HCT116 (cell line): ENCODE results near the gene ZCCHC3. TPM values are rescaled to one million over a fixed set of nuclear protein-coding genes. Genes with fewer than 3 reads are reported as not detected.
A peak's percentile ranks its signal among the peaks of the same experiment; 100 is the strongest.

Experiments used
- ATAC-seq: fragments of 200-7000 bp; cut with Tn5 transposase; 2 replicates; pipeline ENCODE4 v1.9.1; 2020; ENCODE audit warnings: mild to moderate bottlenecking, moderate library complexity
- Bru-seq: library from RNA; stranded (reverse); fragments of 400-500 nt; gene quantifications from one replicate; lab custom pipeline; 2021; lab: Mats Ljungman, UMichigan
- BruChase-seq, 2 experiments: library from RNA; stranded (reverse); fragments of 400-500 nt; gene quantifications; one replicate each; lab custom pipeline; 2021; lab: Mats Ljungman, UMichigan
- BruUV-seq: library from RNA; stranded (reverse); fragments of 400-500 nt; replicated peaks from 2 replicates; lab custom pipeline; 2021; lab: Mats Ljungman, UMichigan
- CTCF ChIA-PET: fragments of 300-600 bp; sonication (Branson Sonifier 250); formaldehyde crosslinking; loops from one replicate; lab custom pipeline; 2021; ENCODE audit warnings: antibody characterized with exemption; lab: Charles Lee
- POLR2A ChIA-PET: fragments of 300-600, 350-600 bp; sonication (Branson Sonifier 250); formaldehyde crosslinking; loops from one replicate; lab custom pipeline; 2021; ENCODE audit warnings: antibody characterized with exemption; lab: Charles Lee
- RAD21 ChIA-PET, 2 experiments: fragments of 300-600 bp; sonication (Branson Sonifier 250); formaldehyde crosslinking; loops; one replicate each; lab custom pipeline; 2023; ENCODE audit warnings: low total read pairs in 2 of 2; ENCODE audit not compliant: uncharacterized antibody in 2 of 2, unreplicated experiment in 2 of 2, low non-redundant PET in 1 of 2; lab: Charles Lee
- DNase-seq: peaks from one replicate; pipeline ENCODE4 v3.0.0-alpha.2; 2010; ENCODE audit warnings: low read depth, low spot score
- H2AFZ ChIP-seq: fragments of 200-600 bp; shearing (Covaris generic), sonication (generic); 2 replicates; pipeline ENCODE4 v1.6.1; 2017; ENCODE audit warnings: low read depth, mixed run types, mixed read lengths, antibody characterized with exemption, low read length; ENCODE audit not compliant: poor library complexity, severe bottlenecking
- H3K27ac ChIP-seq: 2 replicates; pipeline ENCODE4 v1.5.1; 2012; ENCODE audit warnings: low read depth, low read length
- H3K27me3 ChIP-seq: fragments of 200-600 bp; sonication (generic); 2 replicates; pipeline ENCODE4 v1.6.1; 2016; ENCODE audit warnings: mixed run types, low read length, mixed read lengths; ENCODE audit not compliant: insufficient read depth
- H3K36me3 ChIP-seq, 2 experiments: fragments of 200-500 bp in 1 of 2; fragments of 200-600 bp in 1 of 2; sonication (Bioruptor generic) in 1 of 2; sonication (generic) in 1 of 2; 2 replicates each; pipeline versions ENCODE4 v1.5.1 to v1.6.1; 2014 to 2016; ENCODE audit warnings: low read length in 2 of 2, inconsistent platforms in 1 of 2, mixed read lengths in 1 of 2, mixed run types in 1 of 2; ENCODE audit not compliant: insufficient read depth in 2 of 2, control insufficient read depth in 1 of 2
- H3K4me1 ChIP-seq, 2 experiments: fragments of 200-600 bp in 1 of 2; sonication (generic) in 1 of 2; 2 replicates each; pipeline versions ENCODE4 v1.5.1 to v1.6.1; 2012 to 2017; ENCODE audit warnings: low read length in 2 of 2, inconsistent platforms in 1 of 2, mild to moderate bottlenecking in 1 of 2, mixed read lengths in 1 of 2, mixed run types in 1 of 2, moderate library complexity in 1 of 2; ENCODE audit not compliant: insufficient read depth in 2 of 2, control insufficient read depth in 1 of 2
- H3K4me2 ChIP-seq: fragments of 200-600 bp; sonication (generic); 2 replicates; pipeline ENCODE4 v1.6.1; 2017; ENCODE audit warnings: mixed run types, low read length, mixed read lengths
- H3K4me3 ChIP-seq, 2 experiments: fragments of 200-600 bp in 1 of 2; sonication (generic) in 1 of 2; replicated peaks in 1 of 2; 2 replicates each; pipeline ENCODE4 v1.5.1; 2011 to 2016; ENCODE audit warnings: low read length in 2 of 2, control low read depth in 1 of 2, low read depth in 1 of 2, mild to moderate bottlenecking in 1 of 2, mixed read lengths in 1 of 2, mixed run types in 1 of 2
- H3K79me2 ChIP-seq: fragments of 200-600 bp; sonication (generic); 2 replicates; pipeline ENCODE4 v1.6.1; 2017; ENCODE audit warnings: mild to moderate bottlenecking, mixed run types, low read length, moderate library complexity, mixed read lengths; ENCODE audit not compliant: insufficient read depth
- H3K9ac ChIP-seq: fragments of 200-600 bp; sonication (generic); 2 replicates; pipeline ENCODE4 v1.6.1; 2016; ENCODE audit warnings: low read length, mixed read lengths
- H3K9me2 ChIP-seq: fragments of 200-600 bp; sonication (generic), shearing (Covaris generic); 2 replicates; pipeline ENCODE4 v1.6.1; 2017; ENCODE audit warnings: mixed run types, mild to moderate bottlenecking, moderate library complexity; ENCODE audit not compliant: insufficient read depth
- H3K9me3 ChIP-seq, 2 experiments: fragments of 200-500 bp in 1 of 2; fragments of 200-600 bp in 1 of 2; sonication (Bioruptor generic) in 1 of 2; sonication (generic) in 1 of 2; 2 replicates each; pipeline ENCODE4 v1.6.1; 2014 to 2017; ENCODE audit warnings: low read length in 2 of 2, mixed read lengths in 2 of 2, inconsistent platforms in 1 of 2, low read depth in 1 of 2, mild to moderate bottlenecking in 1 of 2, mixed run types in 1 of 2, moderate library complexity in 1 of 2; ENCODE audit not compliant: control insufficient read depth in 1 of 2, insufficient read depth in 1 of 2
- H4K20me1 ChIP-seq: fragments of 200-600 bp; sonication (generic), shearing (Covaris generic); 2 replicates; pipeline ENCODE4 v1.6.1; 2017; ENCODE audit warnings: mixed run types, mild to moderate bottlenecking, moderate library complexity; ENCODE audit not compliant: insufficient read depth
- CBX3 ChIP-seq: IDR thresholded peaks from 2 replicates; pipeline ENCODE4 v1.6.1; 2012; ENCODE audit warnings: low read depth
- CEBPB ChIP-seq: IDR thresholded peaks from 2 replicates; pipeline ENCODE4 v1.6.1; 2012; ENCODE audit warnings: low read depth
- EGR1 ChIP-seq: IDR thresholded peaks from 2 replicates; pipeline ENCODE4 v1.6.1; 2012; ENCODE audit warnings: low read depth
- EZH2phosphoT487 ChIP-seq: fragments of 200-600 bp; IDR thresholded peaks from 2 replicates; pipeline ENCODE4 v1.6.1; 2018; ENCODE audit warnings: antibody characterized with exemption, borderline replicate concordance
- FOSL1 ChIP-seq: IDR thresholded peaks from 2 replicates; pipeline ENCODE4 v1.6.1; 2012; ENCODE audit warnings: low read depth
- JUND ChIP-seq: IDR thresholded peaks from 2 replicates; pipeline ENCODE4 v1.6.1; 2012
- POLR2AphosphoS5 ChIP-seq: IDR thresholded peaks from 2 replicates; pipeline ENCODE4 v1.6.1; 2011; ENCODE audit warnings: mild to moderate bottlenecking, low read depth, low read length, moderate library complexity
- SIN3A ChIP-seq: IDR thresholded peaks from 2 replicates; pipeline ENCODE4 v1.6.1; 2012; ENCODE audit warnings: low read depth
- SP1 ChIP-seq: IDR thresholded peaks from 2 replicates; pipeline ENCODE4 v1.6.1; 2012; ENCODE audit warnings: low read depth
- YY1 ChIP-seq: IDR thresholded peaks from 2 replicates; pipeline ENCODE4 v1.6.1; 2011; ENCODE audit warnings: low read length, low read depth, moderate library complexity, mild to moderate bottlenecking; ENCODE audit not compliant: insufficient replicate concordance; ENCODE audit errors: extremely low read depth
- ZNF274 ChIP-seq: fragments of 200-500 bp; sonication (Bioruptor generic); IDR thresholded peaks from 2 replicates; pipeline ENCODE4 v1.6.1; 2014; ENCODE audit warnings: mild to moderate bottlenecking, low read depth, low read length, inconsistent platforms
- intact Hi-C: fragments of 100-400 bp; cut with micrococcal nuclease; formaldehyde crosslinking; loops from 2 replicates; pipeline ENCODE4 v1.10.0; 2022
- long read RNA-seq: library from polyadenylated mRNA; unstranded; transcript quantifications from one replicate; pipeline ENCODE4 v2.0.0, GENCODE V29; 2021; ENCODE audit not compliant: unreplicated experiment
- polyA plus RNA-seq: library from polyadenylated mRNA; unstranded; fragments of >200 nt; gene quantifications from 2 replicates; pipeline ENCODE4 v1.2.1, GENCODE V29; 2012; ENCODE audit warnings: missing spikeins
- total RNA-seq: library from RNA; stranded (reverse); gene quantifications from one replicate; pipeline ENCODE4 v1.2.1, GENCODE V29; 2021; ENCODE audit not compliant: unreplicated experiment
- TF ChIP-seq, protein P1 (sequence below): IDR thresholded peaks from 2 replicates; pipeline ENCODE4 v1.6.1; 2011; ENCODE audit warnings: mild to moderate bottlenecking, low read length, moderate library complexity; ENCODE audit not compliant: insufficient replicate concordance; ENCODE audit errors: extremely low read depth
- TF ChIP-seq, protein P2 (sequence below), 3 experiments: fragments of 200-600 bp in 1 of 3; sonication (generic) in 1 of 3; IDR thresholded peaks in 2 of 3; conservative IDR thresholded peaks in 1 of 3; 2 replicates each; pipeline ENCODE4 v1.5.1; 2012 to 2017; ENCODE audit warnings: low read depth in 2 of 3, low read length in 2 of 3, antibody characterized with exemption in 1 of 3, borderline replicate concordance in 1 of 3, control low read depth in 1 of 3, mild to moderate bottlenecking in 1 of 3, mixed read lengths in 1 of 3, mixed run types in 1 of 3, moderate library complexity in 1 of 3; ENCODE audit not compliant: insufficient read depth in 1 of 3
- TF ChIP-seq, protein P3 (sequence below): IDR thresholded peaks from 2 replicates; pipeline ENCODE4 v1.6.1; 2012; ENCODE audit warnings: low read depth

ZCCHC3 gene, protein sequence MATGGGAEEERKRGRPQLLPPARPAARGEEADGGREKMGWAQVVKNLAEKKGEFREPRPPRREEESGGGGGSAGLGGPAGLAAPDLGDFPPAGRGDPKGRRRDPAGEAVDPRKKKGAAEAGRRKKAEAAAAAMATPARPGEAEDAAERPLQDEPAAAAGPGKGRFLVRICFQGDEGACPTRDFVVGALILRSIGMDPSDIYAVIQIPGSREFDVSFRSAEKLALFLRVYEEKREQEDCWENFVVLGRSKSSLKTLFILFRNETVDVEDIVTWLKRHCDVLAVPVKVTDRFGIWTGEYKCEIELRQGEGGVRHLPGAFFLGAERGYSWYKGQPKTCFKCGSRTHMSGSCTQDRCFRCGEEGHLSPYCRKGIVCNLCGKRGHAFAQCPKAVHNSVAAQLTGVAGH
- total RNA-seq (19.3 TPM), Bru-seq, nascent RNA (percentile 95 among the genes with signal in this experiment), BruChase-seq, experiment 1, labeled RNA remaining after a 6-hour chase (percentile 78 among the genes with signal in this experiment), BruChase-seq, experiment 2, labeled RNA remaining after a 2-hour chase (percentile 97 among the genes with signal in this experiment)
- 12.2 and 13.8 TPM in 2 replicates for polyA plus RNA-seq
- long read RNA-seq, transcript ZCCHC3-201 (1 exons, 3,354 nt) = major isoform, 73 of 73 reads
- long read RNA-seq, partial matches to known transcripts = 0 of 73 reads
- long read RNA-seq, other reads (novel, unspliced or antisense) = 0 of 73 reads

DNA sequence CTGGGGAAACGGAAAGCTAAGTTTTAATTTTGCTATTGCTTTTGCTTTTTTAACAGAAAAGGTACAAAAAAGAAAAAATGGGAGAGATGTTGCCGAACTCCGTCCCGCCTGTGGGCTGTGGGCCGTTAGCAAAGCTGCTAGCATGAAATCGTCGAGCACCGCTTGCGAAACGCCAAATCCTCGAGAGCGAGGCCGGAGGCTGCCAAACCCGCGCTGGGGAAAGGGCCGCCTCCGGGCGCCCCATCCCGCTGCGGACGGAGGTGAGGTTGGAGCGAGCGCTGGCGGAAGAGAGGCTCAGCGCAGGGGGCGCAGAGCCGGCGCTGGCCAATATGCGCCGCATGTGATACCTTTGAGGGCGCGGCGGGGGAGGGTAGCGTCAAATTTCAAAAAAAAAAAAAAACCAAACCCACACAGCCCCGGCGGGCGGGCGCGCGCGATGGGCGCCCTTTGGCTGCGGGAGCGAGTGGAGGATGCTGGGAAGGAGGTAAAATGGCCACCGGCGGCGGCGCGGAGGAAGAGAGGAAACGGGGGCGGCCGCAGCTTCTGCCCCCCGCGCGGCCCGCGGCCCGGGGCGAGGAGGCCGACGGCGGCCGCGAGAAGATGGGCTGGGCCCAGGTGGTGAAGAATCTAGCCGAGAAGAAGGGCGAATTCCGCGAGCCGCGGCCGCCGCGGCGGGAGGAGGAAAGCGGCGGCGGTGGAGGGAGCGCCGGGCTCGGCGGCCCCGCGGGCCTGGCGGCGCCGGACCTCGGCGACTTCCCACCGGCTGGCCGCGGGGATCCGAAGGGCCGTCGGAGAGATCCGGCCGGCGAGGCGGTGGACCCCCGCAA is at the start of gene ZCCHC3:
Gene ZCCHC3 (plus strand): TSS at position 473 of the 827 bp plus-strand sequence. CDS start 17 bp downstream, at position 490.
- no peaks in the 10 kb centered on the region for H3K9me3 ChIP-seq
- POLR2A ChIA-PET = interaction anchor here (1.9 kb wide), 1 partner anchor 27 kb away, joined by 12 read pairs; the partner anchor contains the start of gene SOX12
- peak within 1 kb of the TSS; percentile 99 for H3K27ac ChIP-seq
- RAD21 ChIA-PET = interaction anchor here (0.7 to 0.8 kb wide), 2 partner anchors 28 to 643 kb away, joined by 3 read pairs; partner anchors contain the start of gene SOX12 (in 1 of the 2)
- ATAC-seq (peak; percentile 85), DNase-seq (peak; percentile 77)
- peak within 1 kb of the TSS; percentile 19 for H2AFZ ChIP-seq
- H3K27me3 ChIP-seq = no peaks in the 10 kb centered on the region
- intact Hi-C loops = loop anchor here (1.0 kb wide), 1 partner anchor 27 kb away; no protein-coding TSS in a partner anchor
- peak within 1 kb of the TSS; percentile 62 to 88 for H3K4me3 ChIP-seq
- H3K9ac ChIP-seq = peak within 1 kb of the TSS; percentile 94
- H3K79me2 ChIP-seq = peaks cover 35% of the 10 kb centered on the region
- H4K20me1 ChIP-seq = peaks cover 3% of the 10 kb centered on the region; the same call in 1 of the 2 replicates
- CTCF ChIA-PET = no interaction called here
- BruUV-seq = TSS peak; percentile 88
- peak within 1 kb of the TSS; percentile 88 for H3K4me2 ChIP-seq
- no peaks in the 10 kb centered on the region for H3K9me2 ChIP-seq
- peaks cover 20 to 45% of the 10 kb centered on the region in 2 experiments for H3K4me1 ChIP-seq
- H3K36me3 ChIP-seq = peaks cover 4 to 18% of the 10 kb centered on the region in 2 experiments; a peak in 3 of 4 replicates
- TF ChIP-seq EGR1 = peak; percentile 90
- peak; percentile 50 for TF ChIP-seq CEBPB
- peak; percentile 94 for TF ChIP-seq YY1
- TF ChIP-seq, protein P1, sequence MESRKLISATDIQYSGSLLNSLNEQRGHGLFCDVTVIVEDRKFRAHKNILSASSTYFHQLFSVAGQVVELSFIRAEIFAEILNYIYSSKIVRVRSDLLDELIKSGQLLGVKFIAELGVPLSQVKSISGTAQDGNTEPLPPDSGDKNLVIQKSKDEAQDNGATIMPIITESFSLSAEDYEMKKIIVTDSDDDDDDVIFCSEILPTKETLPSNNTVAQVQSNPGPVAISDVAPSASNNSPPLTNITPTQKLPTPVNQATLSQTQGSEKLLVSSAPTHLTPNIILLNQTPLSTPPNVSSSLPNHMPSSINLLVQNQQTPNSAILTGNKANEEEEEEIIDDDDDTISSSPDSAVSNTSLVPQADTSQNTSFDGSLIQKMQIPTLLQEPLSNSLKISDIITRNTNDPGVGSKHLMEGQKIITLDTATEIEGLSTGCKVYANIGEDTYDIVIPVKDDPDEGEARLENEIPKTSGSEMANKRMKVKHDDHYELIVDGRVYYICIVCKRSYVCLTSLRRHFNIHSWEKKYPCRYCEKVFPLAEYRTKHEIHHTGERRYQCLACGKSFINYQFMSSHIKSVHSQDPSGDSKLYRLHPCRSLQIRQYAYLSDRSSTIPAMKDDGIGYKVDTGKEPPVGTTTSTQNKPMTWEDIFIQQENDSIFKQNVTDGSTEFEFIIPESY = peak; percentile 74
- TF ChIP-seq, protein P2, sequence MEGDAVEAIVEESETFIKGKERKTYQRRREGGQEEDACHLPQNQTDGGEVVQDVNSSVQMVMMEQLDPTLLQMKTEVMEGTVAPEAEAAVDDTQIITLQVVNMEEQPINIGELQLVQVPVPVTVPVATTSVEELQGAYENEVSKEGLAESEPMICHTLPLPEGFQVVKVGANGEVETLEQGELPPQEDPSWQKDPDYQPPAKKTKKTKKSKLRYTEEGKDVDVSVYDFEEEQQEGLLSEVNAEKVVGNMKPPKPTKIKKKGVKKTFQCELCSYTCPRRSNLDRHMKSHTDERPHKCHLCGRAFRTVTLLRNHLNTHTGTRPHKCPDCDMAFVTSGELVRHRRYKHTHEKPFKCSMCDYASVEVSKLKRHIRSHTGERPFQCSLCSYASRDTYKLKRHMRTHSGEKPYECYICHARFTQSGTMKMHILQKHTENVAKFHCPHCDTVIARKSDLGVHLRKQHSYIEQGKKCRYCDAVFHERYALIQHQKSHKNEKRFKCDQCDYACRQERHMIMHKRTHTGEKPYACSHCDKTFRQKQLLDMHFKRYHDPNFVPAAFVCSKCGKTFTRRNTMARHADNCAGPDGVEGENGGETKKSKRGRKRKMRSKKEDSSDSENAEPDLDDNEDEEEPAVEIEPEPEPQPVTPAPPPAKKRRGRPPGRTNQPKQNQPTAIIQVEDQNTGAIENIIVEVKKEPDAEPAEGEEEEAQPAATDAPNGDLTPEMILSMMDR (IDR thresholded peaks at IDR 0.05 in 2 of 3, conservative IDR thresholded peaks at IDR 0.05 in 1 of 3; ENCODE audit: borderline replicate concordance in 1 of 3, insufficient read depth in 1 of 3, low read depth in 2 of 3, low read length in 2 of 3) = no peak
- peak; percentile 94 for TF ChIP-seq CBX3
- TF ChIP-seq FOSL1 = no peak
- TF ChIP-seq POLR2AphosphoS5 = peak; percentile 81
- no peak for TF ChIP-seq EZH2phosphoT487
- TF ChIP-seq ZNF274 = no peak
- TF ChIP-seq JUND = peak; percentile 26; the same call in 1 of the 2 replicates
- TF ChIP-seq, protein P3, sequence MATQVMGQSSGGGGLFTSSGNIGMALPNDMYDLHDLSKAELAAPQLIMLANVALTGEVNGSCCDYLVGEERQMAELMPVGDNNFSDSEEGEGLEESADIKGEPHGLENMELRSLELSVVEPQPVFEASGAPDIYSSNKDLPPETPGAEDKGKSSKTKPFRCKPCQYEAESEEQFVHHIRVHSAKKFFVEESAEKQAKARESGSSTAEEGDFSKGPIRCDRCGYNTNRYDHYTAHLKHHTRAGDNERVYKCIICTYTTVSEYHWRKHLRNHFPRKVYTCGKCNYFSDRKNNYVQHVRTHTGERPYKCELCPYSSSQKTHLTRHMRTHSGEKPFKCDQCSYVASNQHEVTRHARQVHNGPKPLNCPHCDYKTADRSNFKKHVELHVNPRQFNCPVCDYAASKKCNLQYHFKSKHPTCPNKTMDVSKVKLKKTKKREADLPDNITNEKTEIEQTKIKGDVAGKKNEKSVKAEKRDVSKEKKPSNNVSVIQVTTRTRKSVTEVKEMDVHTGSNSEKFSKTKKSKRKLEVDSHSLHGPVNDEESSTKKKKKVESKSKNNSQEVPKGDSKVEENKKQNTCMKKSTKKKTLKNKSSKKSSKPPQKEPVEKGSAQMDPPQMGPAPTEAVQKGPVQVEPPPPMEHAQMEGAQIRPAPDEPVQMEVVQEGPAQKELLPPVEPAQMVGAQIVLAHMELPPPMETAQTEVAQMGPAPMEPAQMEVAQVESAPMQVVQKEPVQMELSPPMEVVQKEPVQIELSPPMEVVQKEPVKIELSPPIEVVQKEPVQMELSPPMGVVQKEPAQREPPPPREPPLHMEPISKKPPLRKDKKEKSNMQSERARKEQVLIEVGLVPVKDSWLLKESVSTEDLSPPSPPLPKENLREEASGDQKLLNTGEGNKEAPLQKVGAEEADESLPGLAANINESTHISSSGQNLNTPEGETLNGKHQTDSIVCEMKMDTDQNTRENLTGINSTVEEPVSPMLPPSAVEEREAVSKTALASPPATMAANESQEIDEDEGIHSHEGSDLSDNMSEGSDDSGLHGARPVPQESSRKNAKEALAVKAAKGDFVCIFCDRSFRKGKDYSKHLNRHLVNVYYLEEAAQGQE = no peak
- TF ChIP-seq SP1 = peak; percentile 77
- peak; percentile 88 for TF ChIP-seq SIN3A
